ENCODE data around the gene CLCF1.

Gene CLCF1

GRCh38 chr11:67366961-67367760 lies 6.2 kb downstream of the CLCF1 start:
- peaks cover 31% of the 10 kb centered on the region for H3K4me1 ChIP-seq (ENCODE audit: control insufficient read depth, insufficient read depth, low read length)
- H3K27ac ChIP-seq (ENCODE audit: insufficient read depth, low read depth, low read length, poor library complexity, severe bottlenecking), result no peak overlapping the region
- H3K9me3 ChIP-seq (ENCODE audit: control insufficient read depth, low read length), result no peaks in the 10 kb centered on the region
- H3K36me3 ChIP-seq (ENCODE audit: control insufficient read depth, insufficient read depth, low read length), result no peaks in the 10 kb centered on the region
- no peak overlapping the region for H3K4me3 ChIP-seq (ENCODE audit: insufficient read depth, low read depth, low read length)
- H3K27me3 ChIP-seq (ENCODE audit: control insufficient read depth, insufficient read depth, low read length, poor library complexity, severe bottlenecking), result peaks cover 28% of the 10 kb centered on the region
- WGBS, 2 experiments, result 89 to 91% methylated on average over 25 of the region's 25 CpGs

- H3K4me1 ChIP-seq (ENCODE audit: control insufficient read depth, insufficient read depth, low read length), result peaks cover 25% of the 10 kb centered on the region
- 84 to 86% methylated on average over 8 of the region's 8 CpGs for WGBS, 2 experiments
- no peaks in the 10 kb centered on the region for H3K9me3 ChIP-seq (ENCODE audit: control insufficient read depth, low read length)
- H3K27ac ChIP-seq (ENCODE audit: insufficient read depth, low read depth, low read length, poor library complexity, severe bottlenecking), result no peak overlapping the region
- no peak overlapping the region for H3K4me3 ChIP-seq (ENCODE audit: insufficient read depth, low read depth, low read length)
- H3K36me3 ChIP-seq (ENCODE audit: control insufficient read depth, insufficient read depth, low read length), result no peaks in the 10 kb centered on the region
- peaks cover 22% of the 10 kb centered on the region for H3K27me3 ChIP-seq (ENCODE audit: control insufficient read depth, insufficient read depth, low read length, poor library complexity, severe bottlenecking)
Measured at GRCh38 chr11:67366546-67366945, 6.9 kb downstream of the CLCF1 start.

- Histone ChIP-seq H3K36me3 (ENCODE audit: control insufficient read depth, insufficient read depth, low read length) (no peaks in the 10 kb centered on the region), H3K9me3 (ENCODE audit: control insufficient read depth, low read length) (no peaks in the 10 kb centered on the region), H3K4me1 (ENCODE audit: control insufficient read depth, insufficient read depth, low read length) (peaks cover 19% of the 10 kb centered on the region), H3K27ac (ENCODE audit: insufficient read depth, low read depth, low read length, poor library complexity, severe bottlenecking) (no peak overlapping the region), H3K27me3 (ENCODE audit: control insufficient read depth, insufficient read depth, low read length, poor library complexity, severe bottlenecking) (peaks cover 19% of the 10 kb centered on the region), H3K4me3 (ENCODE audit: insufficient read depth, low read depth, low read length) (no peak overlapping the region)
- whole genome bisulfite sequencing, 2 experiments, result 71% methylated on average over 14 of the region's 14 CpGs
Measured at GRCh38 chr11:67365736-67366444, 7.5 kb downstream of the CLCF1 start.

- Histone ChIP-seq H3K4me3 (ENCODE audit: insufficient read depth, low read depth, low read length) (no peak overlapping the region), H3K4me1 (ENCODE audit: control insufficient read depth, insufficient read depth, low read length) (peaks cover 13% of the 10 kb centered on the region), H3K27me3 (ENCODE audit: control insufficient read depth, insufficient read depth, low read length, poor library complexity, severe bottlenecking) (peaks cover 13% of the 10 kb centered on the region), H3K27ac (ENCODE audit: insufficient read depth, low read depth, low read length, poor library complexity, severe bottlenecking) (no peak overlapping the region), H3K36me3 (ENCODE audit: control insufficient read depth, insufficient read depth, low read length) (no peaks in the 10 kb centered on the region), H3K9me3 (ENCODE audit: control insufficient read depth, low read length) (no peaks in the 10 kb centered on the region)
- WGBS, 2 experiments, result 93 to 94% methylated on average over 24 of the region's 24 CpGs
Measured at GRCh38 chr11:67364783-67365722, 8.3 kb downstream of the CLCF1 start.

GRCh38 chr11:67364169-67364568 lies 9.2 kb downstream of the CLCF1 start:
- 86 to 93% methylated on average over 3 of the region's 3 CpGs for WGBS, 2 experiments
- H3K9me3 ChIP-seq (ENCODE audit: control insufficient read depth, low read length), result no peaks in the 10 kb centered on the region
- peaks cover 11% of the 10 kb centered on the region for H3K4me1 ChIP-seq (ENCODE audit: control insufficient read depth, insufficient read depth, low read length)
- H3K27ac ChIP-seq (ENCODE audit: insufficient read depth, low read depth, low read length, poor library complexity, severe bottlenecking), result no peak overlapping the region
- no peaks in the 10 kb centered on the region for H3K36me3 ChIP-seq (ENCODE audit: control insufficient read depth, insufficient read depth, low read length)
- H3K4me3 ChIP-seq (ENCODE audit: insufficient read depth, low read depth, low read length), result no peak overlapping the region
- peaks cover 4% of the 10 kb centered on the region for H3K27me3 ChIP-seq (ENCODE audit: control insufficient read depth, insufficient read depth, low read length, poor library complexity, severe bottlenecking)

- no peaks in the 10 kb centered on the region for H3K36me3 ChIP-seq (ENCODE audit: control insufficient read depth, insufficient read depth, low read length)
- WGBS, 2 experiments, result 88 to 91% methylated on average over 12 of the region's 12 CpGs
- no peaks in the 10 kb centered on the region for H3K9me3 ChIP-seq (ENCODE audit: control insufficient read depth, low read length)
- no peak overlapping the region for H3K4me3 ChIP-seq (ENCODE audit: insufficient read depth, low read depth, low read length)
- H3K27me3 ChIP-seq (ENCODE audit: control insufficient read depth, insufficient read depth, low read length, poor library complexity, severe bottlenecking), result no peaks in the 10 kb centered on the region
- H3K4me1 ChIP-seq (ENCODE audit: control insufficient read depth, insufficient read depth, low read length), result peaks cover 24% of the 10 kb centered on the region
- no peak overlapping the region for H3K27ac ChIP-seq (ENCODE audit: insufficient read depth, low read depth, low read length, poor library complexity, severe bottlenecking)
Measured at GRCh38 chr11:67357831-67358670, 15.3 kb downstream of the CLCF1 start.

GRCh38 chr11:67356864-67357561 lies 16.4 kb downstream of the CLCF1 start:
- H3K9me3 ChIP-seq (ENCODE audit: control insufficient read depth, low read length), result no peaks in the 10 kb centered on the region
- H3K27ac ChIP-seq (ENCODE audit: insufficient read depth, low read depth, low read length, poor library complexity, severe bottlenecking), result no peak overlapping the region
- peaks cover 30% of the 10 kb centered on the region for H3K4me1 ChIP-seq (ENCODE audit: control insufficient read depth, insufficient read depth, low read length)
- H3K27me3 ChIP-seq (ENCODE audit: control insufficient read depth, insufficient read depth, low read length, poor library complexity, severe bottlenecking), result no peaks in the 10 kb centered on the region
- no peak overlapping the region for H3K4me3 ChIP-seq (ENCODE audit: insufficient read depth, low read depth, low read length)
- no peaks in the 10 kb centered on the region for H3K36me3 ChIP-seq (ENCODE audit: control insufficient read depth, insufficient read depth, low read length)
- 22 to 24% methylated on average over 3 of the region's 3 CpGs for WGBS, 2 experiments

DNA sequence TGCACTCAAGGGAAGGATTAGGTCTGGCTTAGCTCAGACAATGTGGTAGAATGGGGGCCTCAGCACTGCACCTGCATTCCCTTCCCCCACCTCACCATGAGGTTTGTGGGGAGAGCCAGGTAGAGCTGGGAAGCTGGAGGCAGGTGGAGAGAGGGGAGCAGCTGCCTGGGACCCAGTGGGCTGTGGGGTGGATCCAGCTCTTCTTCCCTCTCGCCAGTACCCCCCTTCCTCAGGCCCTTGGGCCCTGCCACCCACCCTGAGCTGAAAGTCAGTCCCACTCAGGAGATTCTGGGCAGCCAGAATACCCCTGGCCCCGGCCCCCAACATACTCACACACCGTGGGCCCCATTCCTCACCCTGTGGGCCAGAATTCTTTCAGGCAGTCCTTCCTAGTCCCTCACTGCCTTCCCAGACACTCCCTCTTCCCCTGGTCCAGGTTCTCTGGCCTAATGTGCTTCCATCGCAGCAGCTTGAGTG lies 17.0 kb downstream of the CLCF1 start:
- Histone ChIP-seq H3K4me1 (ENCODE audit: control insufficient read depth, insufficient read depth, low read length) (peaks cover 30% of the 10 kb centered on the region), H3K9me3 (ENCODE audit: control insufficient read depth, low read length) (no peaks in the 10 kb centered on the region), H3K27ac (ENCODE audit: insufficient read depth, low read depth, low read length, poor library complexity, severe bottlenecking) (no peak overlapping the region), H3K36me3 (ENCODE audit: control insufficient read depth, insufficient read depth, low read length) (no peaks in the 10 kb centered on the region), H3K4me3 (ENCODE audit: insufficient read depth, low read depth, low read length) (no peak overlapping the region), H3K27me3 (ENCODE audit: control insufficient read depth, insufficient read depth, low read length, poor library complexity, severe bottlenecking) (no peaks in the 10 kb centered on the region)
- WGBS, 2 experiments, result 41 to 42% methylated on average over 4 of the region's 4 CpGs
